Ascending aorta (tissue), 2 donors: ENCODE data around the gene GNPAT. TPM values are rescaled to one million over a fixed set of nuclear protein-coding genes. Genes with fewer than 3 reads are reported as not detected.

Experiments
- DNase-seq, 2 donors: peaks; one replicate each; pipeline ENCODE4 v3.0.0-alpha.2; 2019; ENCODE audit warnings: low spot score in 2 of 2
- H3K27ac ChIP-seq, 2 donors: fragments of 200-600 bp; sonication (generic); one replicate each; pipeline ENCODE4 v1.5.1; 2016 to 2017; ENCODE audit warnings: mild to moderate bottlenecking in 1 of 2
- H3K27me3 ChIP-seq: fragments of 200-600 bp; sonication (generic); one replicate; pipeline ENCODE4 v1.5.1; 2017
- H3K36me3 ChIP-seq, 2 donors: fragments of 200-600 bp; sonication (generic); one replicate each; pipeline ENCODE4 v1.5.1; 2016
- H3K4me1 ChIP-seq, 2 donors: fragments of 200-600 bp; sonication (generic); one replicate each; pipeline ENCODE4 v1.5.1; 2016 to 2017; ENCODE audit warnings: mild to moderate bottlenecking in 1 of 2
- H3K4me3 ChIP-seq, 2 donors: fragments of 200-600 bp; sonication (generic); one replicate each; pipeline ENCODE4 v1.5.1; 2016 to 2017; ENCODE audit warnings: mild to moderate bottlenecking in 1 of 2
- H3K9me3 ChIP-seq, 2 donors: fragments of 200-600 bp; sonication (generic); one replicate each; pipeline ENCODE4 v1.5.1; 2016
- CTCF ChIP-seq, 3 experiments: fragments of 200-600 bp in 2 of 3; fragments of 450-650 bp in 1 of 3; sonication (generic) in 2 of 3; IDR thresholded peaks; one replicate each; pipeline ENCODE4 v1.5.1; 2016 to 2019; ENCODE audit warnings: antibody characterized with exemption in 3 of 3, mild to moderate bottlenecking in 1 of 3, moderate library complexity in 1 of 3
- intact Hi-C: fragments of 100-400 bp; cut with DNase I; formaldehyde crosslinking; loops from one replicate; pipeline ENCODE4 v1.15.1; 2023
- total RNA-seq: library from RNA; depleted of rRNA; stranded (reverse); fragments of >200 nt; gene quantifications from one replicate; pipeline ENCODE4 v1.1.0, GENCODE V29; 2016

GNPAT gene
- total RNA-seq, 1 donor from 2014 or later: 34.8 TPM

GRCh38 chr1:231279683-231280082 is 38.7 kb downstream of the GNPAT start:
- TF ChIP-seq CTCF (IDR thresholded peaks at IDR 0.05): no peak
- no peaks in the 10 kb centered on the region for H3K27me3 ChIP-seq
- H3K9me3 ChIP-seq: no peaks in the 10 kb centered on the region
- H3K4me3 ChIP-seq: no peak overlapping the region
- no peaks in the 10 kb centered on the region for H3K4me1 ChIP-seq
- intact Hi-C loops: no loop called here
- H3K36me3 ChIP-seq: peaks cover 16 to 28% of the 10 kb centered on the region in 2 donors
- H3K27ac ChIP-seq: no peak overlapping the region
- DNase-seq: no peak

GRCh38 chr1:231284441-231284840 is 43.4 kb downstream of the GNPAT start:
- intact Hi-C loops: no loop called here
- Histone ChIP-seq H3K27ac (no peak overlapping the region), H3K4me1 (no peaks in the 10 kb centered on the region), H3K27me3 (no peaks in the 10 kb centered on the region), H3K9me3 (no peaks in the 10 kb centered on the region), H3K4me3 (no peak overlapping the region), H3K36me3 (no peaks in the 10 kb centered on the region)
- DNase-seq: no peak
- no peak for TF ChIP-seq CTCF (IDR thresholded peaks at IDR 0.05)

- no peak overlapping the region for H3K27ac ChIP-seq
- no peak for TF ChIP-seq CTCF (IDR thresholded peaks at IDR 0.05)
- H3K27me3 ChIP-seq: no peaks in the 10 kb centered on the region
- intact Hi-C loops: no loop called here
- DNase-seq: no peak
- H3K4me1 ChIP-seq: no peaks in the 10 kb centered on the region
- no peak overlapping the region for H3K4me3 ChIP-seq
- H3K36me3 ChIP-seq: no peaks in the 10 kb centered on the region
- no peaks in the 10 kb centered on the region for H3K9me3 ChIP-seq
Observed at GRCh38 chr1:231286603-231287002, 45.6 kb downstream of the GNPAT start.

GRCh38 chr1:231295938-231296337 is 54.9 kb downstream of the GNPAT start:
- no peak for TF ChIP-seq CTCF (IDR thresholded peaks at IDR 0.05)
- no peak for DNase-seq

GRCh38 chr1:231301990-231302389 is 61.0 kb downstream of the GNPAT start:
- TF ChIP-seq CTCF (IDR thresholded peaks at IDR 0.05): no peak
- intact Hi-C loops: no loop called here
- no peaks in the 10 kb centered on the region for H3K4me1 ChIP-seq
- no peaks in the 10 kb centered on the region for H3K27me3 ChIP-seq
- no peak overlapping the region for H3K27ac ChIP-seq
- no peaks in the 10 kb centered on the region for H3K9me3 ChIP-seq
- no peak overlapping the region for H3K4me3 ChIP-seq
- no peak for DNase-seq
- H3K36me3 ChIP-seq: no peaks in the 10 kb centered on the region

More at GRCh38 chr1:231295938-231296337, 54.9 kb downstream of the GNPAT start:
- Histone ChIP-seq H3K27ac (no peak overlapping the region), H3K4me3 (no peak overlapping the region), H3K36me3 (no peaks in the 10 kb centered on the region), H3K9me3 (no peaks in the 10 kb centered on the region), H3K27me3 (no peaks in the 10 kb centered on the region), H3K4me1 (no peaks in the 10 kb centered on the region)
- intact Hi-C loops: no loop called here

- Histone ChIP-seq H3K4me1 (no peaks in the 10 kb centered on the region), H3K27me3 (no peaks in the 10 kb centered on the region), H3K9me3 (no peaks in the 10 kb centered on the region), H3K36me3 (no peaks in the 10 kb centered on the region), H3K4me3 (no peak overlapping the region), H3K27ac (no peak overlapping the region)
- no peak for DNase-seq
- intact Hi-C loops: no loop called here
- TF ChIP-seq CTCF (IDR thresholded peaks at IDR 0.05): no peak
Observed at GRCh38 chr1:231310391-231310934, 69.5 kb downstream of the GNPAT start.
